ENCODE measurements around the gene XYLT1.

The XYLT1 gene

GRCh38 chr16:17302214-17302613 lies 168.5 kb downstream of the XYLT1 start:
- in situ Hi-C loops (cut with HindIII; ENCODE audit: low pct_unique_long_range_greater_than_20kb, low sequenced_read_pairs): no loop called here
- TF ChIP-seq JUND (IDR thresholded peaks at IDR 0.05; ENCODE audit: low read depth): no peak
- no peak for DNase-seq (ENCODE audit: low read depth in 1 of 2, low spot score in 1 of 2)

GRCh38 chr16:17301593-17302135 lies 169.1 kb downstream of the XYLT1 start:
- no peak for DNase-seq (ENCODE audit: low read depth in 1 of 2, low spot score in 1 of 2)

GRCh38 chr16:17301184-17301583 lies 169.6 kb downstream of the XYLT1 start:
- no peak for DNase-seq (ENCODE audit: low read depth in 1 of 2, low spot score in 1 of 2)
- no peak for TF ChIP-seq JUND (IDR thresholded peaks at IDR 0.05; ENCODE audit: low read depth)
- in situ Hi-C loops (cut with HindIII; ENCODE audit: low pct_unique_long_range_greater_than_20kb, low sequenced_read_pairs): no loop called here

More at GRCh38 chr16:17301593-17302135, 169.1 kb downstream of the XYLT1 start:
- in situ Hi-C loops (cut with HindIII; ENCODE audit: low pct_unique_long_range_greater_than_20kb, low sequenced_read_pairs): no loop called here
- no peak for TF ChIP-seq JUND (IDR thresholded peaks at IDR 0.05; ENCODE audit: low read depth)

- TF ChIP-seq JUND (IDR thresholded peaks at IDR 0.05; ENCODE audit: low read depth): no peak
- in situ Hi-C loops (cut with HindIII; ENCODE audit: low pct_unique_long_range_greater_than_20kb, low sequenced_read_pairs): no loop called here
- no peak for DNase-seq (ENCODE audit: low read depth in 1 of 2, low spot score in 1 of 2)
These were observed 171.0 kb downstream of the XYLT1 start for GRCh38 chr16:17299790-17300189.

DNA sequence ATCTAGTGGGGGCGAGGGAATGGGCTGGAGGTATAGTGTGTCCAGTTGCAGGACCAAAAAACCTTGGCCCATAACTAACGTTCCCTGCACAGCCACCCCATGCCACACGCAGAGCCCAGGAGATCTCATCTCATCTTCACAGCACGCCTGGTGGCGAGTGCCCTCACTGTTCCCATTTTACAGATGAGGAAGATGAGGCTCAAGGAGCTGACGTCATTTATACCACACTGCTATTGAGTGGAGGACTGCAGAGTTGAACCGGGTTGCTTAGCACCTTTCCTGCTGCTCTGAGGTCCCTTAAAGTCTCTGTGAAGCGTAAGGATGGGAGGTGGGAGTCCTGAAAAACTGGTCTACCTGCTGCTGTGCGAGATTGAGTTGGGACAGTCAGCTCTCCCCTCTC lies 172.5 kb downstream of the XYLT1 start:
- no peak for DNase-seq (ENCODE audit: low read depth in 1 of 2, low spot score in 1 of 2)
- no peak for TF ChIP-seq JUND (IDR thresholded peaks at IDR 0.05; ENCODE audit: low read depth)
- in situ Hi-C loops (cut with HindIII; ENCODE audit: low pct_unique_long_range_greater_than_20kb, low sequenced_read_pairs): no loop called here

- no peak for TF ChIP-seq JUND (IDR thresholded peaks at IDR 0.05; ENCODE audit: low read depth)
- DNase-seq (ENCODE audit: low read depth in 1 of 2, low spot score in 1 of 2): no peak
- in situ Hi-C loops (cut with HindIII; ENCODE audit: low pct_unique_long_range_greater_than_20kb, low sequenced_read_pairs): no loop called here
These were observed 174.3 kb downstream of the XYLT1 start for GRCh38 chr16:17296431-17296830.

DNA sequence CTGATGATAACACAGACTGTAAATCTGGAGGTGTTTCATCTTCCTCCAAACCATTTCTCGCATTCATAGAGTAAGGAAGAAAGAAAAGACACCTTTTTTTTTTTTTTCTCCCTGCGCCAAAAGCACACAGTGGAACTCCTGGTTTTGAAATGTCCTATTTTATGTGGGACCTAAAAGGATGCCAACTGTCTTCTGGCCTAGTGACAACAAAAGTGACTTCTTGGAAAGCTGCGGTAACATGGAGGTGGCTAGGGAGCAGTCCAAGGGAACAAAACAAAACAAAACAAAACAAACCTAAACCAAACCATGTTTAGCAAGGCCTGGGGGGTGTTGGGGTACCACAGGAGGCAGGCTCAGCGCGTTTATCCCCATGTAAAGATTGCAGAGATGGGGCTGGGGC lies 174.8 kb downstream of the XYLT1 start:
- TF ChIP-seq JUND (IDR thresholded peaks at IDR 0.05; ENCODE audit: low read depth): no peak
- DNase-seq (ENCODE audit: low read depth in 1 of 2, low spot score in 1 of 2): no peak
- in situ Hi-C loops (cut with HindIII; ENCODE audit: low pct_unique_long_range_greater_than_20kb, low sequenced_read_pairs): no loop called here

DNA sequence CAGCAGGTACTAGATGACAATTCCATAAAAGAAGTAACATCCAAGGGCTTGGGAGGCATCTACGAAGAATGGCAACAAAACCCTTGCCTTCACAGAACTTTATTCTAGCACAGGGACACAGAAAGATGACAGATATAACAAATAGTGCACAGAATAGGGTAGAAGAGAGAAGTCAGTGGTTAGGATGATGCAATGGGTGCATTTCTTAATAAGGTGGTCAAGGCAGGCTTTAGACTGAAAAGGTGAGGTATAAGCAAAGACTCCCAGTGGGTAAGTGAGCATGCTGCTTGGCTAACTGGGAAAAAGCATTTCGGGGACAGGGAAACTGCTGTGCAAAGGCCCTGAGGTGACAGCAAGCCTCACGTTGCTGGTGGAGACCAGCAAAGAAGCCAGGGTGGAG lies 175.9 kb downstream of the XYLT1 start:
- in situ Hi-C loops (cut with HindIII; ENCODE audit: low pct_unique_long_range_greater_than_20kb, low sequenced_read_pairs): no loop called here
- DNase-seq (ENCODE audit: low read depth in 1 of 2, low spot score in 1 of 2): no peak
- TF ChIP-seq JUND (IDR thresholded peaks at IDR 0.05; ENCODE audit: low read depth): no peak

GRCh38 chr16:17293813-17294558 lies 176.8 kb downstream of the XYLT1 start:
- no peak for DNase-seq (ENCODE audit: low read depth in 1 of 2, low spot score in 1 of 2)
- TF ChIP-seq JUND (IDR thresholded peaks at IDR 0.05; ENCODE audit: low read depth): no peak
- in situ Hi-C loops (cut with HindIII; ENCODE audit: low pct_unique_long_range_greater_than_20kb, low sequenced_read_pairs): no loop called here

GRCh38 chr16:17291289-17291688 lies 179.5 kb downstream of the XYLT1 start:
- in situ Hi-C loops (cut with HindIII; ENCODE audit: low pct_unique_long_range_greater_than_20kb, low sequenced_read_pairs): no loop called here
- no peak for TF ChIP-seq JUND (IDR thresholded peaks at IDR 0.05; ENCODE audit: low read depth)
- no peak for DNase-seq (ENCODE audit: low read depth in 1 of 2, low spot score in 1 of 2)

DNA sequence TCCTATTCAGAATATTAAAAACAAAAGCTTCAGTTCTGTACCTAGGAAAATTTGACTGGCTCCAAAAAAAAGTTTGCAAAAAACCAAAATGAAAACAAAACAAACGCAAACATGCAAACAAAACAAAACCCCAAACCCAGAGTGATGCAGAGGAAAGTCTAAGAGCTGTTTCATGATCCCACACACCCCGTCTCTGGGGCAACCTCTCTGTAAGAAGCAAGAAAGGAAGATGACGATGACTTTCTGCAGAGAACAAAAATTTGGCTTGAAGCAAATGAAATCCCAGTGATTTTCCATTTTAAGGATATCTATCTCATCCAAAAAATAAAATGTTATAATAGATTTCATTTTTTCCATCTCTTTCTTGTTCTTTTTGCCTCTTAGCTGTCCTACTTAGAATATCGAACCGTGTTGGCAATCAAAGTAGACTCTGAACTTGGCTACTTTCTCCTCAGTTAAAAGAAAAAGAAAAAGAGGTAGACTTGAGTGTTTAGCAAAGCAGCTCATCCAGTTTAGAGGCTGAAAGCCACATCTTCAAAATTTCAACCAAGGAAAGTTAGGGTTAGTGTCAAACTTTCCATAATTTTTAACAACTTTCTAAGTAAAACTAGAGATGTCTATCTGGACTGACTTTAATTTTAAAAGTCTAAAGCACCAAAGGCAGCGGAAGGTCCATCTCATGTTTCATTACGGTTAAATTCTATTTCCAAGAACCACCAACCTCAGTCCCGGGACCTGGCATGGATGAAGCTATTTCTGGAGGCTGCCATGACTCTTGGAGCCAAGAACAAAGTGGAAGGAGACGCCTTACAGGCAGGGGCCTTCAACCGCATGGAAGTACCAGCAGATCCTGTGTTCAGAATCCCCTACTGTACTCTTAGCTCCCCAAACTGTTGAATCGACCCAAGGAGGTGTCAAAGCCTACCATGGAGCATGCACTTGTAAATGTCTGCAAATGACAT lies 180.8 kb downstream of the XYLT1 start:
- in situ Hi-C loops (cut with HindIII; ENCODE audit: low pct_unique_long_range_greater_than_20kb, low sequenced_read_pairs): no loop called here

GRCh38 chr16:17289050-17289449 lies 181.7 kb downstream of the XYLT1 start:
- in situ Hi-C loops (cut with HindIII; ENCODE audit: low pct_unique_long_range_greater_than_20kb, low sequenced_read_pairs): no loop called here
- no peak for TF ChIP-seq JUND (IDR thresholded peaks at IDR 0.05; ENCODE audit: low read depth)
- DNase-seq (ENCODE audit: low read depth in 1 of 2, low spot score in 1 of 2): no peak

More for the DNA sequence above, 180.8 kb downstream of the XYLT1 start:
- TF ChIP-seq JUND (IDR thresholded peaks at IDR 0.05; ENCODE audit: low read depth): no peak
- no peak for DNase-seq (ENCODE audit: low read depth in 1 of 2, low spot score in 1 of 2)
